SW480 (cell line): ENCODE data around the gene LAMC3.
A peak's percentile ranks its signal among the peaks of the same experiment; 100 is the strongest.

Source experiments
- DNase-seq: peaks from one replicate; pipeline ENCODE4 v3.0.0-alpha.2; 2016; ENCODE audit warnings: low spot score

LAMC3 gene

DNA sequence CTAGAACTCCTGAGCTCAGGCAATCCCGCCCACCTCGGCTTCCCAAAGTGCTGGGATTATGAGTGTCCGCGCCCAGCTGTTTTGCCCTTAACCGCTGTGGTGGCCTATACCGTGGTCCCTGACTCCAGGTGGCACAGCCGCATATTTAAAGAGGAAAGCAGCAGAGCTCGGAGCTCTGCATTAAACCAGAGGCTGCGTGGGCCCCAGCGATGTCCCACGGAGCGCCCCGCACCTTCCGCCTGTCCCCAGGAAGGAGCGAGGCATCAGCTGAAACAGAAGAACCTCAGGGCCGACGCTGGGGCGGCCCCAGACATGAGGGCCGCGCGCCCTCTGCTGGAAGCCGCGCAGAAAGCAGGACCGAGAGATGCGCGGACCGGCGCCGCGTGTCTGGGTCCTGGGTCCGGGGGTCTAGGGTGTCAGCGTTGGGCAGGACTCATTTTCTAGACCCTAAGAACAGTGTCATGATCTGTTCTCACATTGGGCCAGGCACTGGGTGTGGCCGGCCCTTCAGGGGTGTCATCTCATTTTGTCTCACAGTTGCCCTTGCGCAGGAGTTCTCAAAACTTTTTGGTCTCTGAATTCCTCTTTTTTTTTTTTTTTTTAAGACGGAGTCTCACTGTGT lies 37.7 kb downstream of the LAMC3 start:
- DNase-seq = peak; percentile 72

DNA sequence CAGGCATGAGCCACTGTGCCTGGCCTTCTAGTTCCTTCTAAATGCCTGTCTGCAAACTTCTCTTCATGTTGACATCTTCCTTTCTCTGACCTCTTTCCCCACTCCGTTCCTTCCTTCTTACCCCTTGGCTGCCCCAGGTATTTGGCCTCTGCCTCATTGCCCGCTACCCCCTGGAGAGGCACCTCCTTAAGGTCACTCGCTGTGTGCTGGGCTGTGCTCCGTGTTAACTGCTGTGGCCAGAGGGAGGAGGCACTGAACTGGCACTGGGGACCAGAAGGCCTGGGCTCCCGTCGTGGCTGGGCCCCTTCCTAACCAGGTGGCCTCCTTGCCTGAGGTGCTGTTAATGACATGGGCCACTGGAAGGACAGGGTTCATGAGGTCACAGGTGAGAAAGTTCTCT lies 39.4 kb downstream of the LAMC3 start:
- no peak for DNase-seq

DNA sequence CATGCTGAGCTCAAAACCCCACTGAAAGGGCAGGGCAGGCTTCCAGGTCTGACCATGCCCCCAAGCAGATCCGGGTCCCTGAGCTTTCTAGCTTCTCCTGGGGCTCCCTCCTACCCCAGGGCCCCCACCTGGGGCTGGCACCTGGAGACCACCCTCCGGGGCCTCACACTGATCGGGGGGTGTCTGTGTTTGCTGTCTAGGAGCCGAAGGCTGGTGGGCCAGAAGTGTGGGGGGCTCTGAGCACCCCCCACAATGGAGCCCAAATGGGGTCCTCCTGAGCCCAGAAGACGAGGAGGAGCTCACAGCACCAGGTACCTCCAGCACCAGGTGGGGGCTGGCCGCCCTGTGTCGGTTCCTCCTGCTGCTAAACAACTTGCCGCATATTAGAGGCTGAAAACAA lies 39.8 kb downstream of the LAMC3 start:
- no peak for DNase-seq

DNA sequence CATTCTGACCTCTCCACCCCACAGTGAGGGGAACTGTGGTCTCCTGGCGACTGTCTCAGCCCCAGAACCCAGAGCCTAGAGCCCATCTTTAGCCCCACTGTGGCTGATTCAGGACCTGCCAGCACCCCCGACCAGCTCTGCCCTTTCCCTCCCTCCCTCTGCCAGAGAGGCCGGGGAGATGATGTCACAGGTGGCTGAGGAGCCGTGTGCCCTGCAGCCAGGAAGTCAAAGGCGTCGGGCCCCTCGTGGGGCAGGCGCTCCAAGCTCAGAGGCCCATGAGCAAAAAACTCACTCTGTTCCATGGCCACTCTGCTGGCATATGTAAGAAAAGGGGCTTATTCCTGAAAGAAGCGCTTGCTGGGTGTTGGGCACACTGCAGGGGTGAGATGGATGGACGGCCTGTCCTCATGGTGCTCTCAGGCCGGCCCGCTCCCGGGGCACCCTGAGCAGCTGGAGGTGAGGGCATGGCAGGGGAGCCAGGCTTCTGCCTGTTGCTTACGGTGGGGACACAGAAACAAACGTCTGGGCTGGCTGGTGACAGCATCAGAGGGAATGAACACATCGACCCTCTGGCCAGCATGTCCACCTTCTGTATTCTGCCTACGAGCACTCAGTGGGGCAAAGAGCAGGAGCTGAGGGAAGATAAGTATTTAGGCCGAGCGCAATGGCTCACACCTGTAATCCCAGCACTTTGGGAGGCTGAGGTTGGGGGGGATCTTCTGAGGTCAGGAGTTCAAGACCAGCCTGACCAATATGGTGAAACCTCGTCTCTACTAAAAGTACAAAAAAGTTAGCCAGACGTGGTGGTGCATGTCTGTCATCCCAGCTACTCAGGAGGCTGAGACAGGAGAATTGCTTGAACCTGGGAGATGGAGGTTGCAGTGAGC lies 41.1 kb downstream of the LAMC3 start:
- DNase-seq = no peak

DNA sequence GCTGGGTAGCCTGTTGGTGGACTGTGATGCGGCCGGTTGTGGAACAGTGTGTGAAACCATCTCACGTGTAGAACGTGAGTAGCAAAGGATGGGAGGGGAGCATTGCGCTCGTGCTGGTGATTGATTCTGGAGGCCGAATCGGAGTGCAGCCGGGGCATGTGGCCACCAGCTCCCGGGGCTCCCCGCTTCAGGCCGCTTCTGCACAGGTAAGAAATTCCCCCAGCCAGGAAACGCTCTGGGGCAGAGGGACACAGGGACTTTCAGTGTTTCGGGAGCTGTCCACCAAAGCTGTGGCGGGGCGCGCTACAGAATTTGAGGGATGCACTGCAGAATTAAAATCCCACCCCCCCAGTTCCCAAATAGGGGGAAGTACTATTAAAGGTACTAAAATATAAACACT lies 41.9 kb downstream of the LAMC3 start:
- DNase-seq = no peak

DNA sequence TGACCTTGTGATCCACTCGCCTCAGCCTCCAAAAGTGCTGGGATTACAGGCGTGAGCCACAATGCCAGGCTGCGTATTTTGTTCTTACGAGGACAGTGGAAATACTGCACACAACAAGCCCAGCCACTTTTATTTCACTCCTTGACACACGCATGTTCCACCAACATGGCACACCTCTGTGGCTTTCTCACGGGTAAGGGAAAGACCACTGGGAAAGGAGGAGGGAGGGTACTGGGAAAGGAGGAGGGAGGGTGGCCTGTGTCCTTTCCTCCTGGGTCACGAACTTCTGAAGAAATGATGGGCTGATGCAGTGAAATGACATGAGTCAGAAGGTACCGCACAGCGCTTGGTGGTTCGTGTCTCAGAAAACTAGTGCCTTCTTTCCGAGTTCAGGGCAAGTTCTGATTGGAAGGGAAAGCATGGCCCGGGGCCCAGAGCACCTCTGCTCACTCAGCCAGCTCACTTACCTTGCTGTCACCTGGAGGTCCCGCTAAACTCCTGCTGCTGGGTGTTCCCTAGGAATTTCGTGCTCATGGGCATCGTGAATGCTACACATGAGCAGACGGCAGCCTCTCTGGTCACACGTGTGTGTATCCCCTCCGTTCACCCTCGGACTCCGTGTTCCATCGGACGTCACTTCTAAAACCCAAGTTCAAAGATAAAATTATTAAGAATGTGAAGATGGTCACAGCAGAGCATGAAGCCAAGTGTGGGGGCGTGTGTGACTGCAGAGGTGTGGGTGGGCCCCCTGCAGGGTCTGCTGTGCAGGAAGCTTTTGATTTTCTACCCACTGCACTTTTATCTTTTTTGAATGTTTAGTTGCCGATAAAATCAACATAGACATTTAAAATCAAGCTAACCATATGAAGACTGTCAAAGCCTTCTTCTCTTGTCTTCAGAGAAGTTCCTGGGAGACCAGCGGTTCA lies 42.9 kb downstream of the LAMC3 start:
- no peak for DNase-seq

DNA sequence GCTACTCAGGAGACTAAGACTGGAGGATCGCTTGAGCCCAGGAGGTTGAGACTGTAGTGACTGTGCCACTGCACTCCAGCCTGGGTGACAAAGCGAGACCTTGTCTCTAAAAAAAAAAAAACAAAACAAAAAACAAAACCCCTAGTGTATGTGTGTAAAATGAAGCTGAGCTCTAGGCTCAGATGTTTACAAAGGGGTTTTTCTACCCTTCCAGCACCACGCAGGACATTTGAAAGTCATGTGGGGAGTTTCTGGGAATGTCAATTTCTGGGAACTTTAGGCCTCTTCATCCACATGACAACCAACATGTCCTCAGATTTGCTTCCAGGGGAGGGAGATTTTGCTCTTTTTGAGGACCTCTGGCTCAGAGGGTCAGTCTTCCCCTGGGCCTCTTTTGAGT lies 44.9 kb downstream of the LAMC3 start:
- no peak for DNase-seq

DNA sequence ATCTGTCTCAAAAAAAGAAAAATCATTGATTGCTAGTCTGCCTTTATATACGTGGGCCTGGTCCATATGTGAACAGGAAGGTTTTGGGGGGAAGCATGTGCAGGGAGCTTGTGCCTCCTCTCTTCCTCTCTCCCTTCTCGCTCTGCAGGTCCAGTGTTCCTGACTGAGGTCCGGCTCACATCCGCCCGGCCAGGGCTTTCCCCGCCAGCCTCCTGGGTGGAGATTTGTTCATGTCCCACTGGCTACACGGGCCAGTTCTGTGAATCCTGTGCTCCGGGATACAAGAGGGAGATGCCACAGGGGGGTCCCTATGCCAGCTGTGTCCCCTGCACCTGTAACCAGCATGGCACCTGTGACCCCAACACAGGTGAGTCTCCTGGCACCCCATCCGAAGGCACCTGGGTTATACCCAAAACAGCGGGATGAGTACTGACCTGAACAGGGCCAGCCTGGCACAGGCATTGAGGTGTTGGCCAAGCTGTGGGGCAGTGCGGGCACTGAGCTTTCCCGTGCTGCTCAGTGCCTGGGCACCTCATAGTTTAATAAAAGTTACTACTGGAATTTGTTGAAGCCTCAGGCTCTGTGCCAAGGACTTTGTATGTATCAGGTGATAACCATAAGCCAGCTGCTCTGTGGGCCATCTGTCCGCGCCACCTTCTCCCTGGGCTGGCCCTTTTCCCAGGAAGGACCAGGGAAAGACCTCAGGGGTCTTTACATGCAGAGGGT lies 48.0 kb downstream of the LAMC3 start:
- no peak for DNase-seq

DNA sequence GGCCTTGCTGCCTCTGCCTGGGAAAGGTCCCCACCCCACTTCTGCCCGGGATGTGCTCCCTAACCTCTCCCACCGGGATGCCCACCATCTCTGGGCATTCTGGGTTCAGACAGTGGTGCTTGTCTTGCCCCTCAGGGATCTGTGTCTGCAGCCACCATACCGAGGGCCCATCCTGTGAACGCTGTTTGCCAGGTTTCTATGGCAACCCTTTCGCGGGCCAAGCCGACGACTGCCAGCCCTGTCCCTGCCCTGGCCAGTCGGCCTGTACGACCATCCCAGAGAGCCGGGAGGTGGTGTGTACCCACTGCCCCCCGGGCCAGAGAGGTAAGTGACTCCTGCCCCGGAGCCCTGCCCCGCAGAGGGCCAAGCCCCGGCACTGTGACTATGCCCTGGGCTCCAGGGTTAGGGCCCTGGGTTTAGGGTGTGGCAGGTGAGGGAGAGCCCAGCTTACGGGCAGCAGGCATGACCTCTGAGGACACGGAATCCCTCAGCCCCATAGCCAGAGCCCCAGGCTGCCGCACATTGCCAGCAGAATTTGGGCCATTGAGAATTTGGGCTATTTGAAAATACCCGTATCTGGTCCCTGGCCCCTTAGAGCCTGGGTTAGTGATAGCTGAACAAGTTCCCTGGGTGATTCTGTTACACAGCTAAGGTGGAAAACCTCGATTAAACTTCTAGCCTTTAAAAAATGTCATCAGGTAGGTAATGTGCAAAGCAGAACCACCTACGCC lies 52.1 kb downstream of the LAMC3 start:
- DNase-seq = no peak

DNA sequence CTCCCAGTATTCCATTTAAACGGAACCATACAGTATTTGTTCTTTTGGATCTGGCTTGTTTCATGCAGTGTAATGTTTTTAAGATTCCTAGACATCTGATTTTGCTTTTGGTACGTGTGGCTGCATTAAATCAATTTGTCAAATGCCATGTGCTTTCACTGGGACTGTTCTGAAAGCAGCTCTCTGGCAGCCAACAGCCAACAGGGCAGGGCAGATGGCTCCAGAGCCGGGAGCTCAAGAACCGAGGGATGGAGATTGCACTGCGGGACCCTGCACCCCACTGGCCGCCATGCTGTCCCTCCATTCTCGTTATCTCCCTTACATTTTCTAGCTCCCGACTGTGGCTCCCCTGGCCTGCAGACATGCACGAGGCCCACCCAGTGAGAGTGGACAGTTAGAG lies 54.0 kb downstream of the LAMC3 start:
- DNase-seq = no peak

DNA sequence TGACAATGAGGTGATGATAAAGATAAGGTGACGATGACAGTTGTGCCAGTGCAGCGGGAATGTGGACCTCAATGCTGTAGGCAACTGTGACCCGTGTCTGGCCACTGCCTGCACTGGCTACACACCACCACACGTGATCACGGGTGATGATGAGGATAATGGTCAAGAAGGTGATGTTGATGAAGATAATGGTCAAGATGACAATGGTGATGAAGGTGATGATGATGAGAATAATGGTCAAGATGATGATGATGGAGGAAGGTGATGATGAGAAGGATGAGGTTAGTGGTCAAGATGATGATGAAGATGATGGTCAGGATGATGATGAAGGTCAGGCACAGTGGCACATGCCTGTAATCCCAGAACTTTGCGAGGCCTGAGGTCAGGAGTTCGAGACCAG lies 56.6 kb downstream of the LAMC3 start:
- DNase-seq = no peak

DNA sequence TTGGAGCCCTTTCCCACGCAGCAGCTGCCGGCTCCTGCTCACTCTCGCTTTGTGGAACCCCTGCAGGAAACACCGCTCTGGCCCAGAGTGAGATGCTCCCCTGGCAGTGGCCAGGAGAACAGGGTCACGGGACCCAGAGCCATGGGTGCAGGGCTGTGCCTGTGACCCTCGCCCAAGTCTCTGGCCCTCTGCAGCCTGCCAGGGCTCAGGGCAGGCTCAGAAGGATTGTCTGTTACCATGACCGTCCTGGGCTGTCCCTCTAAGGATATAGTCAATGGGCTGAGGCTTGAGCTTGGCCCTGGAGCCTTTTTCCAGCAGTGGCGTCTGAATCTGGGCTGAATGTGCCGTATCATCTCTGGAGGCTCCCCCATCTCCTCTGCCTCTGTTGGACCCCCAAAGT lies 58.7 kb downstream of the LAMC3 start:
- DNase-seq = no peak

DNA sequence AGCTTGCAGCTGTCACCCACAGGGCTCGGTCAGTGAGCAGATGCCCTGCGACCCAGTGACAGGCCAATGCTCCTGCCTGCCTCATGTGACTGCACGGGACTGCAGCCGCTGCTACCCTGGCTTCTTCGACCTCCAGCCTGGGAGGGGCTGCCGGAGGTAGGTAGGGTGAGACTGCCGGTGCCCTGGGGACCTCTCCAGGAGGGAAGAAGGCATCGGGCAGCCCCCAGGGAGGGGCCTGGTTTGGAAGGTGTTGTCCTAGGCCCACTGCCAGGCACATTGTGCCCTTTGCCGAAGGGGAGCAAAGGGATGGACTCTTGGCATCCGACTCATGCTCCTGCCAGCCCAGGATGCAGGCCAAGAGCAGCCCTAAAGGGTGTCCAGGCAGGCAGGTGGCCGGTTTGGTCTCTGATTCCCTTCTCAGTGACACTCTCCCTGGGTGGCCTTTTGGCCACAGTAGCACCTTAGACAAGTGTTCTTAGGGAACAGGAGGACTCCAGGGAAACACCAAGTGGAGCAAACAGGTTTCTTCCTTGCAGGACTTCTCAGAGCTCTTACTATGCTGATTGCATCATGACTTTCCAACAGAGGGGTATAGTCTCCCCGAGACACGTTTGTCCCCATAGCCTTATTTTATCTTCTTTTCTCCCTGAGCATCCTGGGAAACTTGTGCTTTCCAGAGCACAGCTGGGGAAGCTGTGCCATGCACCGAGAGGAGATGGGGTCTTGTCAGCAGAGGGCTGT lies 59.3 kb downstream of the LAMC3 start:
- no peak for DNase-seq

DNA sequence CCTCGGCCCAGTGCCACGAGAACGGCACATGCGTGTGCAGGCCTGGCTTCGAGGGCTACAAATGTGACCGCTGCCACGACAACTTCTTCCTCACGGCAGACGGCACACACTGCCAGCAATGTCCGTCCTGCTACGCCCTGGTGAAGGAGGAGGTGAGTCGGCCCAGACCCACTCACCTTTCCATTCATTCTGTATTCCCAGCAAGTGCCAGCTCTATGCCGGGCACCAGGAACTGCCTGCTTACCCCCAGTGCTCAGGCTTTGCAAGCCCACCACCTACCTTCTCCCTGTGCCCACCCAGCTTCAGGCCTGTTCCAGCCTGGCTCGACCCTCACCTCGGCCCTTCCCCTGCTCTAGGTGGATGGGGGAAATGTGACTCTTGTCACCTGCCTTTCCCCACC lies 60.7 kb downstream of the LAMC3 start:
- DNase-seq = no peak

DNA sequence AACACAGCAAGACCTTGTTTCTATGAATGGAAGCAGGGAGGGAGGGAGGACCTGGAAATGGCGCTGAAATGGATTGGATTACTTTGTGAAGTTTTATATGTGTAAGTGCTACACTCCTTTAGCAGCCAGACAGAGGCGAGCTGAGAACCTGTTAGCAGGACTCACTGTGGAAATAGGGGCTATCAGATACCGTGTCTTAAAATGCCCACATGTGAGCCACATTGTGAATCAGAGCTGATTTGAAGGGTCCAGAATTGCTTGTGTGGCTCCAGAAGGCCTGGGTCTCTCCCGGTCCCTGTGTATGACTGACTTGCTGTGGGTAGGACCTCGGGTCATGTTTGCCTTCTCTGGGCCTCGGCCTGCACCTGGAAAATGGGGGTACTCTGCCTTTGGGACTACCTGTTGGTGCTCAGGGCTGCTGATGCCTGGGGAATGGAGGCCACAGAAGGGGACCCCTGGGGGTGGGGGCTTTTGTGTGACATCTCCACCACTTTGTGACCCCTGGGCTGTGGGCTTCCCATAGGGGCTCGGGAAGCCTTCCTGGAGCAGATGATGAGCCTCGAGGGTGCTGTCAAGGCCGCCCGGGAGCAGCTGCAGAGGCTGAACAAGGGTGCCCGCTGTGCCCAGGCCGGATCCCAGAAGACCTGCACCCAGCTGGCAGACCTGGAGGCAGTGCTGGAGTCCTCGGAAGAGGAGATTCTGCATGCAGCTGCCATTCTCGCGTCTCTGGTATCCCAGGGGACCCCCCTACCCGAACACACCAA lies 63.3 kb downstream of the LAMC3 start:
- no peak for DNase-seq

DNA sequence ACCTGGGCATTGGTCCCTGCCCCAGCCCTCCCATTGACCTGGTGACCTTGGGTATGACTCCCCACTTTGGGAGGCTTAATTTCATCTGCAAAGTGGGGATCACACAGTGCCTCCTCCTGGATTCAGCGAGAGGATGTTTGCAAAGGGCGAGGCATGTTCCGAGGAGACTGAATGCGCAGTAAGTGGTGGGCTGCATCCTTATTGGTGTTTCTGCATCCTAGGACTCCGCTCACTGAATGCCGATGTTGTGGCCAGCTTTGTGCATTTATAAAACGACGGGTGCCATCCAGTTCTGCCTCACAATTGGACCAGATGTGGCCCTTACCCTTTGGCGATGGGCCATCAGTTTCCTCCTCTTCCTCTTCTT lies 63.9 kb downstream of the LAMC3 start:
- no peak for DNase-seq

DNA sequence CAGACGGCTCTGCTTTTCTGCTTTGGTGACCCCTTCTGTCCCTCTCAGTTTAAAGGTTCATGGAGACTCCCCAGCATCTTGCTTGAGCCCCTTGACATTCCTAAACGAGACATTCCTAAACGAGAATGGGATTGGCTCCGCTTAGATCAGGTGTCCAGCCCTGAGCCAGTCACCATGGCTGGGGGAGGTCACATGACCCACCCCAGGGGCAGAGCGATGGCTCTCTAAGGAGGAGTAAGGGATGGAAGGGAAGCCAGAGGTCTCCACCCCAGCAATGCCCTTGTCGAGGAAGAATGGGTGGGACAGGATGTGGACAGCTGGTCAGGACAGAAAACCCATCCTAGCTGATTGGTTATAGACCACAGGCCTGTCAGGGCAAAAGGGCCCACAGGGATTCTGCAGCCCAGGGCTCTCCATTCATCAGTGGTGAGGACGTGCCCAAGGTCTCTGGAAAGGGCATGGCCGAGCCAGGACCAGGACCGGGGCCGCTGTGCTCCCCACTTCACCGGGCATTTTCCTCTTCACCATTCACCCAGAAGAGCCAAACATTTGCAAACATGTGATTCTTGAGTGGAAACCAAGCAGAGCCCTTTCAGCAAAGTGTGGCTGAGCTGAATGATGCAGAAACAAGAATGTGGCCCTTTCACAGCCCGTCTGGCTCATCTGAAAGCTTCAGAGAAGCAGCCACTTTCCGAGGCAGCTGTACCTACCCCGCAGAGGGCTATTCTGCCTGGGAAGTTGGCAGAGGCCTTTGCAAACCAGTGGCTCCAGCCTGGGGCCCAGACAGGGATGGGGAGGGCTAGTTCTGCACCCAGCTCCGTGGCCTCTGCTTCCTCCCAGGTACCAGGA lies 67.6 kb downstream of the LAMC3 start:
- no peak for DNase-seq

DNA sequence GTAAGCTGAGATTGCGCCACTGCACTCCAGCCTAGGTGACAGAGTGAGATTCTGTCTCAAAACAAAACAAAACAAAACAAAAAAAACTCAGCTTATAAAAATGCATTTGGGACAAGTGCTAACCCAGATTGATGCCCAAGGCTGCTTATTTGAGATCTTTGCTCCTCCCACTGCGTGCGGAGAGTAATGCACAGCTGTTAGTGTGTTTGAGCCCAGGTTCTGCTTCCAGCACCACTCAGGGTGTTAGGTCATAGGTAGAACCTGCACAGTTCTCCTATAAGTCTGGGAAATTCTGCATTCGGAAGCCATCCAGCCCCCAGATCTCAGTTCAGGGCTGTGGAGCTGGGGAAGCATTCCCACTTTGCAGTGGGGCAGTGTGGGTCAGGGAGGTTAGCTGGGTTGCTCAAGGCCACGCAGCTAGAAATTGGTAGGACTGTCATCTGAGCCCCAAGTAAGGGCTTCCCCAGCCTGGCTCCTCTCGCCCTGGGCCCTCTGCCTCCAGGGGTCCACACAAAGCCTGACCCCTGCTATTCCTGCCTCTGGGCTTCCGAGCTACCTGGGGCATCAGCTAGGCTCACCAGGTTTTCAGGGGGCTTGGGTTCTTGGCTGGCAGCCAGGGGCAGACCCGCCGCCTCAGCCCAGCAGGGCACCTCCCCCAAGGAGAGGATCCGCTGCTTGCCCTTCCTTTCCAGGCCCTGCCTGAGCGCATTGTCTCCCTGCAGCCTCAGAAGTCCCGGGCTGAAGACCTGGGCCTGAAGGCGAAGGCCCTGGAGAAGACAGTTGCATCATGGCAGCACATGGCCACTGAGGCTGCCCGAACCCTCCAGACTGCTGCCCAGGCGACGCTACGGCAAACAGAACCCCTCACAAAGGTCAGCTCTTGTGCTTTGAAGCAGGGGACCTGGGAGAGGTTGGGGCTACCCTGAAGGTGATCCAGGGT lies 69.7 kb downstream of the LAMC3 start:
- no peak for DNase-seq
